ENCODE data around the gene FAF2.
A peak's percentile ranks its signal among the peaks of the same experiment; 100 is the strongest.

The FAF2 gene

GRCh38 chr5:176536132-176536901 lies 88.1 kb downstream of the FAF2 start:
- Histone ChIP-seq H3K4me3 (ENCODE audit: low read length) (peak overlapping the region; percentile 95), H3K27me3 (ENCODE audit: control insufficient read depth, insufficient read depth, low read length) (no peaks in the 10 kb centered on the region), H3K4me2 (ENCODE audit: low read length) (peak overlapping the region; percentile 98), H3K9ac (ENCODE audit: low read depth, low read length) (peak overlapping the region; percentile 92), H3K4me1 (ENCODE audit: control insufficient read depth, insufficient read depth, low read length) (peaks cover 34% of the 10 kb centered on the region), H3K9me3 (replicated peaks; ENCODE audit: low read length) (no peaks in the 10 kb centered on the region), H3K36me3 (ENCODE audit: insufficient read depth, low read length) (peaks cover 6% of the 10 kb centered on the region)

DNA sequence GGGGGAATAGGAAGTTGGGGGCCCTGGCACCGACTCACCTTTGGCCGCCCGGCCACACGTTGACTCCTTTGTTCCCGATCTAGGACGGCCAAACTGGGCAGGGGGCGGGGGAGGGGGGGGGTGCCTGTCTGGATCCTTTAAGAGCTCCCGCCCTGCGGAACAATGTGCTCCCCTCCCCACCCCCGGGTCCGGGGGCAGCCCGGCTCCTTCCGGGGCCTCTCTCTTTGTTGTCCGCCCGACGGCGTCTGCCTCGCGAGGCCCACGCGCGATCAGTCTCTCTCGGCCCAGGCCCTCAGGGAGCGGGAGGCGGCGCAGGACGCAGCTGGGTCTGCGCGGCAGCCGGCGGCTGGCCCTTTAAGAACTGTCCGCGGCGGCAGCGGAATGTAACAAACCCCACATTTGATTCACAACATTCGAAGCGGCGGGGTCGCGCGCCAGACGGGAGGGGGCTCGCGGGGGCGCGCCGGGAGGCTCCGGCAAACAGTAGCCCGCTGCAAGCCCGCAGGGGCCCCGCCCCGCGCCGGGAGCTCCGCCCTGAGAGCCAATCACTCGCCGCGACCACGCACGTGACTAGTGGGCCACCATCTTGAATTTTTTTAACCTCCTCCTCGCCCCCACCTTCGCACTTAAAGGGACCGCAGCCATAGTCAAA lies 88.8 kb downstream of the FAF2 start, which contains the start of gene RNF44:
RNF44 (minus strand) TSS at position 501 of the 652 bp plus-strand sequence. CDS start 4,930 bp downstream, outside the sequence.
- peaks cover 36% of the 10 kb centered on the region for H3K4me1 ChIP-seq (ENCODE audit: control insufficient read depth, insufficient read depth, low read length)
- H3K9ac ChIP-seq (ENCODE audit: low read depth, low read length): peak within 1 kb of the TSS; percentile 92
- H3K9me3 ChIP-seq (replicated peaks; ENCODE audit: low read length): no peaks in the 10 kb centered on the region
- peak within 1 kb of the TSS; percentile 98 for H3K4me2 ChIP-seq (ENCODE audit: low read length)
- H3K27me3 ChIP-seq (ENCODE audit: control insufficient read depth, insufficient read depth, low read length): no peaks in the 10 kb centered on the region
- peak within 1 kb of the TSS; percentile 95 for H3K4me3 ChIP-seq (ENCODE audit: low read length)
- no peaks in the 10 kb centered on the region for H3K36me3 ChIP-seq (ENCODE audit: insufficient read depth, low read length)

GRCh38 chr5:176537554-176538229 lies 89.5 kb downstream of the FAF2 start:
- Histone ChIP-seq H3K27me3 (ENCODE audit: control insufficient read depth, insufficient read depth, low read length) (no peaks in the 10 kb centered on the region), H3K4me2 (ENCODE audit: low read length) (peak overlapping the region; percentile 98), H3K9me3 (replicated peaks; ENCODE audit: low read length) (no peaks in the 10 kb centered on the region), H3K4me1 (ENCODE audit: control insufficient read depth, insufficient read depth, low read length) (peaks cover 43% of the 10 kb centered on the region), H3K9ac (ENCODE audit: low read depth, low read length) (peak overlapping the region; percentile 92), H3K4me3 (ENCODE audit: low read length) (peak overlapping the region; percentile 95), H3K36me3 (ENCODE audit: insufficient read depth, low read length) (no peaks in the 10 kb centered on the region)

DNA sequence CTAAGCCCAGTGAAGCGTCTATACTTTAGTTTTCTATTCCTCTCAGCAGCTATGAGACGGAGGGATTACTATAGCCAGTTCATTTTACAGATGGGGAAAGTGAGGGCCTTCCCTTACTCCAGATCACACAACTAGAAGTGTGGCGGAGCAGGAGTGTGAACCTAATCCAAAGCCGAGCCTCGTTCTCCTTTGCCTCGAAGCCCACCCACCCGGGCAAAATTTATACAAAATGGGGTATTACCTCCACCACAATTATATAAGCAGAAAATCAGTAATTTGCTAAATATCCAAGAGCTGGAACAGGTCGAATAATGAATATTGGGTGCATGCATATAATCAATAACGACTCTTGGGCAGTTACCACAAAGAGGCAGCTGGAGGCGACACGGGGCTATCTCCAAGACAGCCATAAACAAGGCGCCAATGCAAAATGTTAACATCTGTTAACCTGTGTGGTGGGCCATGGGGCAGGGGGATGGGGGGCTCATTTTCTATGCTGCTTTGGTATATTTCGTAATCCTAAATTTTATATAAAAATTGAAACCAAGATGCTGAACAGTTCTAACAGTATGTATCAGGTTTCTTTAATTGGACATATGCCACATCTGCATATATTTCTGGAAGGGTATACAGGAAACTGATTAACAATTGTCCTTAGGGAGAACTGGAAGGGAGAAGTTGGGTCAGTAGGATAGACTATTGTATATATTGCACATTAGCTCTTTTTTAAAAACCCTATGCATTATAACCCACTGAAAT lies 90.2 kb downstream of the FAF2 start:
- Histone ChIP-seq H3K4me1 (ENCODE audit: control insufficient read depth, insufficient read depth, low read length) (peaks cover 45% of the 10 kb centered on the region), H3K4me3 (ENCODE audit: low read length) (peak overlapping the region; percentile 95), H3K9ac (ENCODE audit: low read depth, low read length) (peak overlapping the region; percentile 54), H3K9me3 (replicated peaks; ENCODE audit: low read length) (no peaks in the 10 kb centered on the region), H3K36me3 (ENCODE audit: insufficient read depth, low read length) (no peaks in the 10 kb centered on the region), H3K27me3 (ENCODE audit: control insufficient read depth, insufficient read depth, low read length) (no peaks in the 10 kb centered on the region), H3K4me2 (ENCODE audit: low read length) (peak overlapping the region; percentile 98)

DNA sequence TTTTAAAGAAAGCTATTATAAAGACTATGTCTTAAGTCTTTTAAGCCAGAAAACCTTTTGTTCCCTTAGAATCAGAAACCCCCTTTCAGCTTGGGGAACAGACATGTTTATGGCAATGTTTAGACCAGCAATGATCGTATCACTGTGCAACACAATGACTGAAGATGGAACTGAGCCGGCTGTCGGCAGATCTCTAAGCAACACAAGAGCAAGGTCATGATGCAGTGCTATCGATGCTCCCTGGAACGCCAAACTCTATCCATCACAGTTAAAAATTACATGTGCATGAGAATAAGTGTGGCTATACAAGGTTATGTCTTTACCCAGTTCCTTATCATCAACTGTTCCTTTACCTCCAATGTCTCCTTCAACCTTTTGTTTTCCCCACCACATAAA lies 90.8 kb downstream of the FAF2 start:
- Histone ChIP-seq H3K36me3 (ENCODE audit: insufficient read depth, low read length) (no peaks in the 10 kb centered on the region), H3K4me3 (ENCODE audit: low read length) (no peak overlapping the region), H3K4me2 (ENCODE audit: low read length) (no peak overlapping the region), H3K9me3 (replicated peaks; ENCODE audit: low read length) (no peaks in the 10 kb centered on the region), H3K9ac (ENCODE audit: low read depth, low read length) (no peak overlapping the region), H3K4me1 (ENCODE audit: control insufficient read depth, insufficient read depth, low read length) (peaks cover 47% of the 10 kb centered on the region), H3K27me3 (ENCODE audit: control insufficient read depth, insufficient read depth, low read length) (no peaks in the 10 kb centered on the region)

GRCh38 chr5:176540476-176540899 lies 92.3 kb downstream of the FAF2 start:
- H3K9me3 ChIP-seq (replicated peaks; ENCODE audit: low read length): no peaks in the 10 kb centered on the region
- no peaks in the 10 kb centered on the region for H3K27me3 ChIP-seq (ENCODE audit: control insufficient read depth, insufficient read depth, low read length)
- H3K4me2 ChIP-seq (ENCODE audit: low read length): no peak overlapping the region
- H3K4me1 ChIP-seq (ENCODE audit: control insufficient read depth, insufficient read depth, low read length): peaks cover 33% of the 10 kb centered on the region
- H3K9ac ChIP-seq (ENCODE audit: low read depth, low read length): no peak overlapping the region
- H3K4me3 ChIP-seq (ENCODE audit: low read length): no peak overlapping the region
- no peaks in the 10 kb centered on the region for H3K36me3 ChIP-seq (ENCODE audit: insufficient read depth, low read length)

GRCh38 chr5:176540956-176541337 lies 92.8 kb downstream of the FAF2 start:
- Histone ChIP-seq H3K4me1 (ENCODE audit: control insufficient read depth, insufficient read depth, low read length) (peaks cover 28% of the 10 kb centered on the region), H3K9ac (ENCODE audit: low read depth, low read length) (no peak overlapping the region), H3K27me3 (ENCODE audit: control insufficient read depth, insufficient read depth, low read length) (no peaks in the 10 kb centered on the region), H3K4me2 (ENCODE audit: low read length) (no peak overlapping the region), H3K9me3 (replicated peaks; ENCODE audit: low read length) (no peaks in the 10 kb centered on the region), H3K4me3 (ENCODE audit: low read length) (no peak overlapping the region), H3K36me3 (ENCODE audit: insufficient read depth, low read length) (no peaks in the 10 kb centered on the region)

- Histone ChIP-seq H3K9me3 (replicated peaks; ENCODE audit: low read length) (no peaks in the 10 kb centered on the region), H3K4me1 (ENCODE audit: control insufficient read depth, insufficient read depth, low read length) (peaks cover 27% of the 10 kb centered on the region), H3K4me3 (ENCODE audit: low read length) (no peak overlapping the region), H3K27me3 (ENCODE audit: control insufficient read depth, insufficient read depth, low read length) (no peaks in the 10 kb centered on the region), H3K4me2 (ENCODE audit: low read length) (no peak overlapping the region), H3K9ac (ENCODE audit: low read depth, low read length) (no peak overlapping the region), H3K36me3 (ENCODE audit: insufficient read depth, low read length) (no peaks in the 10 kb centered on the region)
Measured at GRCh38 chr5:176541338-176542134, 93.4 kb downstream of the FAF2 start.

GRCh38 chr5:176542135-176542595 lies 94.0 kb downstream of the FAF2 start:
- H3K4me2 ChIP-seq (ENCODE audit: low read length): peak overlapping the region; percentile 86
- no peaks in the 10 kb centered on the region for H3K27me3 ChIP-seq (ENCODE audit: control insufficient read depth, insufficient read depth, low read length)
- peak overlapping the region; percentile 75 for H3K9ac ChIP-seq (ENCODE audit: low read depth, low read length)
- peak overlapping the region; percentile 72 for H3K4me3 ChIP-seq (ENCODE audit: low read length)
- H3K36me3 ChIP-seq (ENCODE audit: insufficient read depth, low read length): no peaks in the 10 kb centered on the region
- no peaks in the 10 kb centered on the region for H3K9me3 ChIP-seq (replicated peaks; ENCODE audit: low read length)
- H3K4me1 ChIP-seq (ENCODE audit: control insufficient read depth, insufficient read depth, low read length): peaks cover 27% of the 10 kb centered on the region

GRCh38 chr5:176542596-176543427 lies 94.6 kb downstream of the FAF2 start:
- no peaks in the 10 kb centered on the region for H3K9me3 ChIP-seq (replicated peaks; ENCODE audit: low read length)
- no peaks in the 10 kb centered on the region for H3K36me3 ChIP-seq (ENCODE audit: insufficient read depth, low read length)
- H3K27me3 ChIP-seq (ENCODE audit: control insufficient read depth, insufficient read depth, low read length): no peaks in the 10 kb centered on the region
- H3K4me1 ChIP-seq (ENCODE audit: control insufficient read depth, insufficient read depth, low read length): peaks cover 27% of the 10 kb centered on the region
- peak overlapping the region; percentile 75 for H3K9ac ChIP-seq (ENCODE audit: low read depth, low read length)
- H3K4me3 ChIP-seq (ENCODE audit: low read length): peak overlapping the region; percentile 72
- peak overlapping the region; percentile 86 for H3K4me2 ChIP-seq (ENCODE audit: low read length)
